ENCODE measurements around the gene CREBBP. TPM values are rescaled to one million over a fixed set of nuclear protein-coding genes. Genes with fewer than 3 reads are reported as not detected.

CREBBP gene
- total and polyA plus RNA-seq, 4 donors, result 16.0 to 155 (median 36.1) TPM

GRCh38 chr16:3774156-3774767, 106.3 kb downstream of the CREBBP start:
- Histone ChIP-seq H3K9me3 (ENCODE audit: control insufficient read depth in 4 of 4, insufficient read depth in 3 of 4, low read length in 3 of 4) (no peaks in the 10 kb centered on the region), H3K27ac (ENCODE audit: low read depth in 1 of 2, low read length in 1 of 2) (peak overlapping the region in 1 of 2 donors; percentile 17), H3K36me3 (ENCODE audit: control insufficient read depth in 4 of 4, insufficient read depth in 4 of 4, low read length in 4 of 4) (peaks cover 14 to 68% (median 45%) of the 10 kb centered on the region in 4 donors), H3K27me3 (ENCODE audit: control insufficient read depth in 3 of 3, insufficient read depth in 3 of 3, low read length in 2 of 3) (no peaks in the 10 kb centered on the region), H3K4me3 (no peak overlapping the region), H3K4me1 (ENCODE audit: control insufficient read depth in 5 of 5, insufficient read depth in 5 of 5, low read length in 5 of 5) (peaks cover 0 to 9% (median 1%) of the 10 kb centered on the region in 5 donors), H3K9ac (ENCODE audit: insufficient read depth in 1 of 2, low read length in 2 of 2) (no peak overlapping the region)
- WGBS, 2 donors, result 66 to 79% methylated on average over 6 of the region's 6 CpGs
- DNase-seq, result no peak
- TF ChIP-seq CTCF (IDR thresholded peaks at IDR 0.05; ENCODE audit: control extremely low read depth, extremely low read depth), result no peak
- no peak for ATAC-seq (ENCODE audit: insufficient read depth, low FRiP score)

GRCh38 chr16:3773663-3774062, 106.8 kb downstream of the CREBBP start:
- no peak for TF ChIP-seq CTCF (IDR thresholded peaks at IDR 0.05; ENCODE audit: control extremely low read depth, extremely low read depth)
- Histone ChIP-seq H3K9ac (ENCODE audit: insufficient read depth in 1 of 2, low read length in 2 of 2) (no peak overlapping the region), H3K4me1 (ENCODE audit: control insufficient read depth in 5 of 5, insufficient read depth in 5 of 5, low read length in 5 of 5) (peaks cover 0 to 9% (median 1%) of the 10 kb centered on the region in 5 donors), H3K4me3 (no peak overlapping the region), H3K27ac (ENCODE audit: low read depth in 1 of 2, low read length in 1 of 2) (peak overlapping the region in 1 of 2 donors; percentile 15), H3K36me3 (ENCODE audit: control insufficient read depth in 4 of 4, insufficient read depth in 4 of 4, low read length in 4 of 4) (peaks cover 18 to 70% (median 47%) of the 10 kb centered on the region in 4 donors), H3K9me3 (ENCODE audit: control insufficient read depth in 4 of 4, insufficient read depth in 3 of 4, low read length in 3 of 4) (no peaks in the 10 kb centered on the region), H3K27me3 (ENCODE audit: control insufficient read depth in 3 of 3, insufficient read depth in 3 of 3, low read length in 2 of 3) (no peaks in the 10 kb centered on the region)
- 95 to 96% methylated on average over 14 of the region's 14 CpGs for WGBS, 2 donors
- no peak for ATAC-seq (ENCODE audit: insufficient read depth, low FRiP score)
- no peak for DNase-seq

GRCh38 chr16:3771513-3771912, 109.0 kb downstream of the CREBBP start:
- H3K4me1 ChIP-seq (ENCODE audit: control insufficient read depth in 5 of 5, insufficient read depth in 5 of 5, low read length in 5 of 5), result peaks cover 0 to 9% (median 1%) of the 10 kb centered on the region in 5 donors
- no peaks in the 10 kb centered on the region for H3K9me3 ChIP-seq (ENCODE audit: control insufficient read depth in 4 of 4, insufficient read depth in 3 of 4, low read length in 3 of 4)
- H3K9ac ChIP-seq (ENCODE audit: insufficient read depth in 1 of 2, low read length in 2 of 2), result no peak overlapping the region
- no peak overlapping the region for H3K27ac ChIP-seq (ENCODE audit: low read depth in 1 of 2, low read length in 1 of 2)
- no peaks in the 10 kb centered on the region for H3K27me3 ChIP-seq (ENCODE audit: control insufficient read depth in 3 of 3, insufficient read depth in 3 of 3, low read length in 2 of 3)
- DNase-seq, result no peak
- TF ChIP-seq CTCF (IDR thresholded peaks at IDR 0.05; ENCODE audit: control extremely low read depth, extremely low read depth), result no peak
- H3K4me3 ChIP-seq, result no peak overlapping the region
- no peak for ATAC-seq (ENCODE audit: insufficient read depth, low FRiP score)
- WGBS, 2 donors, result 95 to 98% methylated on average over 5 of the region's 5 CpGs
- peaks cover 25 to 74% (median 56%) of the 10 kb centered on the region in 4 donors for H3K36me3 ChIP-seq (ENCODE audit: control insufficient read depth in 4 of 4, insufficient read depth in 4 of 4, low read length in 4 of 4)

Data from lung (tissue), 12 donors.